Rectal smooth muscle tissue (tissue), 1 donor: Measurements from ENCODE around the gene SLC41A2.
A peak's percentile ranks its signal among the peaks of the same experiment; 100 is the strongest.
"Not testable (repeated sequence)": the region's sequence is repeated elsewhere in the genome, so short reads cannot be mapped to it uniquely, and the experiment has no call there.

Experiments used
- H3K27ac ChIP-seq: one replicate; pipeline ENCODE4 v1.7.0; 2013; ENCODE audit warnings: low read depth, low read length, inconsistent platforms
- H3K27me3 ChIP-seq: one replicate; pipeline ENCODE4 v1.7.0; 2013; ENCODE audit warnings: low read length; ENCODE audit not compliant: control insufficient read depth, insufficient read depth
- H3K36me3 ChIP-seq: one replicate; pipeline ENCODE4 v1.7.0; 2013; ENCODE audit warnings: low read length; ENCODE audit not compliant: control insufficient read depth, insufficient read depth
- H3K4me1 ChIP-seq: one replicate; pipeline ENCODE4 v1.7.0; 2013; ENCODE audit warnings: low read length; ENCODE audit not compliant: control insufficient read depth, insufficient read depth
- H3K4me3 ChIP-seq: one replicate; pipeline ENCODE4 v1.7.0; 2013; ENCODE audit warnings: low read length
- H3K9ac ChIP-seq: one replicate; pipeline ENCODE4 v1.7.0; 2013; ENCODE audit warnings: low read length

Gene SLC41A2

GRCh38 chr12:104958001-104958804 lies at the start of gene SLC41A2:
SLC41A2 (minus strand) TSS chr12:104958290; CDS start chr12:104928527, 29,763 bp downstream.
- Histone ChIP-seq H3K27ac (peak within 1 kb of the TSS; percentile 75), H3K4me3 (peak within 1 kb of the TSS; percentile 91), H3K36me3 (no peaks in the 10 kb centered on the region), H3K4me1 (no peaks in the 10 kb centered on the region), H3K27me3 (no peaks in the 10 kb centered on the region), H3K9ac (peak within 1 kb of the TSS; percentile 75)

- Histone ChIP-seq H3K27me3 (no peaks in the 10 kb centered on the region), H3K27ac (no peak overlapping the region), H3K36me3 (peaks cover 9% of the 10 kb centered on the region), H3K4me1 (no peaks in the 10 kb centered on the region), H3K9ac (no peak overlapping the region), H3K4me3 (no peak overlapping the region)
Observed at GRCh38 chr12:105001476-105001875, 43.4 kb upstream of the SLC41A2 start.

GRCh38 chr12:104999347-104999685 lies 41.2 kb upstream of the SLC41A2 start:
- Histone ChIP-seq H3K27ac (no peak overlapping the region), H3K36me3 (peaks cover 11% of the 10 kb centered on the region), H3K9ac (no peak overlapping the region), H3K4me3 (no peak overlapping the region), H3K4me1 (no peaks in the 10 kb centered on the region), H3K27me3 (no peaks in the 10 kb centered on the region)

- no peak overlapping the region for H3K4me3 ChIP-seq
Observed at GRCh38 chr12:104998423-104999346, 40.6 kb upstream of the SLC41A2 start.

GRCh38 chr12:104997541-104997940 lies 39.5 kb upstream of the SLC41A2 start:
- no peak overlapping the region for H3K27ac ChIP-seq
- H3K27me3 ChIP-seq, result no peaks in the 10 kb centered on the region
- H3K9ac ChIP-seq, result no peak overlapping the region
- no peaks in the 10 kb centered on the region for H3K4me1 ChIP-seq
- H3K36me3 ChIP-seq, result peaks cover 17% of the 10 kb centered on the region
- no peak overlapping the region for H3K4me3 ChIP-seq

More at GRCh38 chr12:104998423-104999346, 40.6 kb upstream of the SLC41A2 start:
- Histone ChIP-seq H3K9ac (no peak overlapping the region), H3K36me3 (peaks cover 11% of the 10 kb centered on the region), H3K27ac (no peak overlapping the region), H3K27me3 (no peaks in the 10 kb centered on the region), H3K4me1 (no peaks in the 10 kb centered on the region)

GRCh38 chr12:104994336-104994735 lies 36.2 kb upstream of the SLC41A2 start:
- Histone ChIP-seq H3K36me3 (peaks cover 23% of the 10 kb centered on the region), H3K27ac (no peak overlapping the region)

GRCh38 chr12:104991565-104992128 lies 33.6 kb upstream of the SLC41A2 start:
- H3K36me3 ChIP-seq, result peaks cover 17% of the 10 kb centered on the region
- H3K9ac ChIP-seq, result no peak overlapping the region
- H3K27ac ChIP-seq, result no peak overlapping the region
- H3K4me3 ChIP-seq, result no peak overlapping the region
- H3K4me1 ChIP-seq, result peaks cover 4% of the 10 kb centered on the region
- no peaks in the 10 kb centered on the region for H3K27me3 ChIP-seq

More at GRCh38 chr12:104994336-104994735, 36.2 kb upstream of the SLC41A2 start:
- Histone ChIP-seq H3K4me3 (no peak overlapping the region), H3K9ac (no peak overlapping the region), H3K27me3 (no peaks in the 10 kb centered on the region), H3K4me1 (no peaks in the 10 kb centered on the region)

GRCh38 chr12:104990950-104991349 lies 32.9 kb upstream of the SLC41A2 start:
- H3K27me3 ChIP-seq, result no peaks in the 10 kb centered on the region
- peaks cover 4% of the 10 kb centered on the region for H3K4me1 ChIP-seq
- H3K4me3 ChIP-seq, result no peak overlapping the region
- H3K36me3 ChIP-seq, result peaks cover 17% of the 10 kb centered on the region
- no peak overlapping the region for H3K9ac ChIP-seq
- H3K27ac ChIP-seq, result no peak overlapping the region

GRCh38 chr12:104986022-104986941 lies 28.2 kb upstream of the SLC41A2 start, which contains the start of gene NOPCHAP1:
NOPCHAP1 (plus strand) TSS chr12:104986316; CDS start chr12:104986353, 37 bp downstream.
- no peaks in the 10 kb centered on the region for H3K27me3 ChIP-seq
- peaks cover 3% of the 10 kb centered on the region for H3K36me3 ChIP-seq
- H3K9ac ChIP-seq, result peak within 1 kb of the TSS; percentile 80
- H3K4me1 ChIP-seq, result peaks cover 4% of the 10 kb centered on the region
- peak within 1 kb of the TSS; percentile 46 for H3K27ac ChIP-seq
- peak within 1 kb of the TSS; percentile 92 for H3K4me3 ChIP-seq

- no peak overlapping the region for H3K27ac ChIP-seq
- H3K4me1 ChIP-seq, result peaks cover 4% of the 10 kb centered on the region
- H3K9ac ChIP-seq, result no peak overlapping the region
- H3K4me3 ChIP-seq, result no peak overlapping the region
- H3K27me3 ChIP-seq, result no peaks in the 10 kb centered on the region
- H3K36me3 ChIP-seq, result peaks cover 3% of the 10 kb centered on the region
Observed at GRCh38 chr12:104985206-104985605, 27.1 kb upstream of the SLC41A2 start.

GRCh38 chr12:104977688-104978087 lies 19.6 kb upstream of the SLC41A2 start:
- not testable (repeated sequence) for H3K27ac ChIP-seq, H3K36me3 ChIP-seq, H3K4me1 ChIP-seq, H3K4me3 ChIP-seq, H3K27me3 ChIP-seq, H3K9ac ChIP-seq
